IMR-90 (cell line): ENCODE measurements around the gene OR2T29. TPM values are rescaled to one million over a fixed set of nuclear protein-coding genes. Genes with fewer than 3 reads are reported as not detected.

Experiments used
- ATAC-seq: fragments of 200-7000 bp; cut with Tn5 transposase; 2 replicates; pipeline ENCODE4 v1.9.1; 2020; ENCODE audit warnings: low read depth, mild to moderate bottlenecking, moderate library complexity
- BruUV-seq: library from RNA; stranded (reverse); fragments of 400-500 nt; replicated peaks from 2 replicates; lab custom pipeline; 2021; lab: Mats Ljungman, UMichigan
- CTCF ChIA-PET: fragments of 300-600 bp; formaldehyde crosslinking; extraction: SDS; loops from one replicate; lab custom pipeline; 2021; ENCODE audit warnings: antibody characterized with exemption; lab: Yijun Ruan, JAX
- POLR2A ChIA-PET: fragments of 300-600 bp; sonication (Branson Sonifier 250); formaldehyde crosslinking; loops from one replicate; lab custom pipeline; 2022; ENCODE audit warnings: antibody characterized with exemption; ENCODE audit not compliant: unreplicated experiment; lab: Charles Lee
- DNase-seq: peaks from one replicate; pipeline ENCODE4 v3.0.0; 2013
- H2AFZ ChIP-seq: replicated peaks from 2 replicates; pipeline ENCODE3; 2013; ENCODE audit warnings: low read length, mild to moderate bottlenecking; ENCODE audit not compliant: poor library complexity
- H2AK5ac ChIP-seq: 2 replicates; pipeline ENCODE4 v1.6.1; 2013; ENCODE audit warnings: low read depth, low read length, inconsistent platforms
- H2AK9ac ChIP-seq: replicated peaks from 2 replicates; pipeline ENCODE3; 2013; ENCODE audit warnings: mild to moderate bottlenecking, low read depth, low read length, moderate library complexity; ENCODE audit not compliant: poor library complexity
- H2BK120ac ChIP-seq: 2 replicates; pipeline ENCODE4 v1.6.1; 2013; ENCODE audit warnings: low read depth, low read length, inconsistent platforms
- H2BK15ac ChIP-seq: 3 replicates; pipeline ENCODE4 v1.6.1; 2013; ENCODE audit warnings: low read depth, low read length, inconsistent platforms
- H2BK20ac ChIP-seq: 2 replicates; pipeline ENCODE4 v1.6.1; 2013; ENCODE audit warnings: low read depth, mild to moderate bottlenecking, inconsistent platforms, low read length, moderate library complexity
- H2BK5ac ChIP-seq: 2 replicates; pipeline ENCODE4 v1.6.1; 2013; ENCODE audit warnings: mild to moderate bottlenecking, low read depth, low read length, inconsistent platforms; ENCODE audit not compliant: poor library complexity, severe bottlenecking
- H3K14ac ChIP-seq: replicated peaks from 2 replicates; pipeline ENCODE4 v1.6.1; 2013; ENCODE audit warnings: low read depth, low read length, inconsistent platforms
- H3K18ac ChIP-seq: 2 replicates; pipeline ENCODE4 v1.6.1; 2013; ENCODE audit warnings: low read depth, low read length, control low read depth
- H3K23ac ChIP-seq: 2 replicates; pipeline ENCODE4 v1.6.1; 2013; ENCODE audit warnings: low read depth, low read length, inconsistent platforms
- H3K27ac ChIP-seq: 2 replicates; pipeline ENCODE4 v1.5.1; 2013; ENCODE audit warnings: mild to moderate bottlenecking, control low read depth, low read length; ENCODE audit not compliant: insufficient read depth
- H3K27me3 ChIP-seq: 2 replicates; pipeline ENCODE4 v1.6.1; 2013; ENCODE audit warnings: low read length; ENCODE audit not compliant: control insufficient read depth, insufficient read depth
- H3K36me3 ChIP-seq: 2 replicates; pipeline ENCODE4 v1.6.1; 2013; ENCODE audit warnings: low read length, mixed read lengths; ENCODE audit not compliant: control insufficient read depth, insufficient read depth
- H3K4ac ChIP-seq: 2 replicates; pipeline ENCODE4 v1.6.1; 2013; ENCODE audit warnings: low read depth, low read length, inconsistent platforms
- H3K4me1 ChIP-seq: 2 replicates; pipeline ENCODE4 v1.6.1; 2013; ENCODE audit warnings: low read length, mixed read lengths; ENCODE audit not compliant: control insufficient read depth, insufficient read depth
- H3K4me2 ChIP-seq: 2 replicates; pipeline ENCODE4 v1.6.1; 2013; ENCODE audit warnings: low read depth, mild to moderate bottlenecking, control low read depth, low read length, moderate library complexity
- H3K4me3 ChIP-seq: 2 replicates; pipeline ENCODE4 v1.5.1; 2013; ENCODE audit warnings: low read depth, mild to moderate bottlenecking, control low read depth, low read length, moderate library complexity; ENCODE audit not compliant: insufficient read depth
- H3K56ac ChIP-seq: 2 replicates; pipeline ENCODE4 v1.6.1; 2013; ENCODE audit warnings: low read length, inconsistent platforms; ENCODE audit not compliant: insufficient read depth; ENCODE audit errors: extremely low read depth
- H3K79me1 ChIP-seq, 2 experiments: 2 replicates each; pipeline ENCODE4 v1.6.1; 2013; ENCODE audit warnings: low read length in 2 of 2, inconsistent platforms in 1 of 2, low read depth in 1 of 2
- H3K9ac ChIP-seq: 2 replicates; pipeline ENCODE4 v1.6.1; 2013; ENCODE audit warnings: low read depth, low read length, control low read depth
- H3K9me1 ChIP-seq: 2 replicates; pipeline ENCODE4 v1.6.1; 2013; ENCODE audit warnings: low read length, inconsistent platforms; ENCODE audit not compliant: insufficient read depth
- H3K9me3 ChIP-seq: 2 replicates; pipeline ENCODE4 v1.6.1; 2013; ENCODE audit warnings: low read length; ENCODE audit not compliant: control insufficient read depth, insufficient read depth
- H4K20me1 ChIP-seq: 2 replicates; pipeline ENCODE4 v1.6.1; 2013; ENCODE audit warnings: low read length, inconsistent platforms; ENCODE audit not compliant: insufficient read depth
- H4K5ac ChIP-seq: 2 replicates; pipeline ENCODE4 v1.6.1; 2013; ENCODE audit warnings: mild to moderate bottlenecking, low read depth, low read length, control low read depth
- H4K8ac ChIP-seq, 2 experiments: 2 replicates each; pipeline ENCODE4 v1.6.1; 2013; ENCODE audit warnings: low read depth in 2 of 2, low read length in 2 of 2, control low read depth in 1 of 2, inconsistent platforms in 1 of 2
- H4K91ac ChIP-seq: 2 replicates; pipeline ENCODE4 v1.6.1; 2013; ENCODE audit warnings: low read depth, low read length, inconsistent platforms; ENCODE audit not compliant: insufficient read depth
- BHLHE40 ChIP-seq: fragments of 150-350 bp; IDR thresholded peaks from 2 replicates; pipeline ENCODE4 v1.6.1; 2016; ENCODE audit warnings: mild to moderate bottlenecking, low read depth, low read length
- CEBPB ChIP-seq: IDR thresholded peaks from 2 replicates; pipeline ENCODE4 v1.6.1; 2012; ENCODE audit warnings: low read depth, low read length, improper control_type of control experiment
- MAFK ChIP-seq: IDR thresholded peaks from 2 replicates; pipeline ENCODE4 v1.6.1; 2012; ENCODE audit warnings: low read depth, low read length, improper control_type of control experiment
- MAZ ChIP-seq: IDR thresholded peaks from 2 replicates; pipeline ENCODE4 v1.6.1; 2012; ENCODE audit warnings: low read depth, mild to moderate bottlenecking, low read length, improper control_type of control experiment, moderate library complexity, borderline replicate concordance
- MXI1 ChIP-seq: IDR thresholded peaks from 2 replicates; pipeline ENCODE4 v1.6.1; 2012; ENCODE audit warnings: low read depth, mild to moderate bottlenecking, low read length, moderate library complexity, borderline replicate concordance
- NFE2L2 ChIP-seq: fragments of 150-350 bp; IDR thresholded peaks from 2 replicates; pipeline ENCODE4 v1.6.1; 2016; ENCODE audit warnings: low read depth, mild to moderate bottlenecking, low read length
- POLR2A ChIP-seq: IDR thresholded peaks from 2 replicates; pipeline ENCODE4 v1.6.1; 2012; ENCODE audit warnings: mild to moderate bottlenecking, low read depth, low read length
- RAD21 ChIP-seq: IDR thresholded peaks from 2 replicates; pipeline ENCODE4 v1.6.1; 2012; ENCODE audit warnings: low read length, improper control_type of control experiment
- RFX5 ChIP-seq: IDR thresholded peaks from 2 replicates; pipeline ENCODE4 v1.8.0; 2012; ENCODE audit warnings: low read depth, mild to moderate bottlenecking, low read length, moderate library complexity
- SMC3 ChIP-seq: fragments of 150-350 bp; IDR thresholded peaks from 2 replicates; pipeline ENCODE4 v1.6.1; 2016; ENCODE audit warnings: low read depth, mild to moderate bottlenecking, antibody characterized with exemption, low read length, moderate library complexity
- WGBS, 2 experiments: methylation state at CpG; one replicate each; pipeline versions ENCODE4 v1.1.5 to v1.1.7; 2013; ENCODE audit warnings: missing lambda C conversion rate in 2 of 2; ENCODE audit not compliant: insufficient read length in 1 of 2; ENCODE audit errors: extremely low coverage in 2 of 2; 5-methylcytosine and 5-hydroxymethylcytosine counted together
- dilution Hi-C: fragments of 300-500 bp; cut with HindIII; formaldehyde crosslinking; loops from one replicate; pipeline ENCODE4 v1.14.3; 2018; ENCODE audit warnings: low sequenced_read_pairs; ENCODE audit not compliant: unreplicated experiment
- in situ Hi-C: fragments of 300-500 bp; cut with MboI; formaldehyde crosslinking; loops from 3 replicates; pipeline ENCODE4 v1.14.3; 2019; ENCODE audit warnings: low sequenced_read_pairs, inconsistent platforms, mixed read lengths
- intact Hi-C: fragments of 100-400 bp; cut with micrococcal nuclease; formaldehyde crosslinking; loops from 2 replicates; pipeline ENCODE4 v1.10.0; 2022
- polyA plus RNA-seq, 3 experiments: library from polyadenylated mRNA; depleted of rRNA; stranded (reverse); fragments of >200 nt; gene quantifications; 2 replicates each; pipeline ENCODE4 v1.2.3, GENCODE V29; 2012; ENCODE audit warnings: low replicate concordance in 1 of 3
- total RNA-seq: library from RNA; depleted of rRNA; stranded (reverse); fragments of >200 nt; gene quantifications from 2 replicates; pipeline ENCODE4 v1.2.3, GENCODE V29; 2012

The OR2T29 gene
- total and polyA plus RNA-seq, 2 of the 4 experiments (the other 2 are of a cell fraction): not detected

DNA sequence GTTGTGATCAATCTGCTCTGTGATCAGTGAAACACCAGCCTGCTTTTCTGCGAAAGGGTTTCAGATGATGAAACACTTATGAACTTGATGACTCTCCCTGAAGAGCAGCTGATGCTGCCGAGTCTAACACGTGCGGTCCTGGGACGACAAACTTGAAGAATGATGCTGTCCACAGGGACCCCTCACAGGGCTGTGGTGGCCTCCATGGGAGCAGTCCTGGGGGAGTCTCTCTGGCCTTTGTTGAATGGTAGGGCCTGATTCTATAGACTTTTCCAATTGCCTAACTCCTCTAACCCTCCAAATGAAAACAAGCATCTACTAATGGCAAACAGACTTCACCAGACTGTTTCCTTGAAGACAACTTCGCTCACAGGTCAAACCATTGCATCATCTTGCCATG is 35.0 kb upstream of the OR2T29 start, which contains the start of gene OR2T10:
Gene OR2T10, minus strand, starts transcription at position 112 of the 400 bp plus-strand sequence. CDS start 3,932 bp downstream, outside the sequence.
- Histone ChIP-seq H2BK15ac (no peak within 1 kb of the TSS), H2AK9ac (no peak within 1 kb of the TSS), H2BK5ac (no peak within 1 kb of the TSS), H4K8ac (no peak within 1 kb of the TSS), H3K56ac (no peak within 1 kb of the TSS), H3K27ac (no peak within 1 kb of the TSS), H3K9ac (no peak within 1 kb of the TSS), H3K4me1 (no peaks in the 10 kb centered on the region), H4K91ac (no peak within 1 kb of the TSS), H4K5ac (no peak within 1 kb of the TSS), H2AK5ac (no peak within 1 kb of the TSS), H4K20me1 (no peaks in the 10 kb centered on the region), H3K9me1 (no peaks in the 10 kb centered on the region), H3K4me3 (no peak within 1 kb of the TSS), H3K23ac (no peak within 1 kb of the TSS), H3K4me2 (no peak within 1 kb of the TSS), H3K14ac (no peak within 1 kb of the TSS), H3K36me3 (no peaks in the 10 kb centered on the region), H3K18ac (no peak within 1 kb of the TSS), H2BK20ac (no peak within 1 kb of the TSS), H3K79me1 (no peaks in the 10 kb centered on the region), H2BK120ac (no peak within 1 kb of the TSS), H3K4ac (no peak within 1 kb of the TSS), H3K27me3 (no peaks in the 10 kb centered on the region), H2AFZ (no peak within 1 kb of the TSS), H3K9me3 (peaks cover 3% of the 10 kb centered on the region; the same call in 1 of the 2 replicates)
- dilution Hi-C loops (no loop called here), intact Hi-C loops (no loop called here), in situ Hi-C loops (no loop called here)
- BruUV-seq: no TSS peak
- CTCF ChIA-PET: no interaction called here
- DNase-seq (no peak), ATAC-seq (no peak)
- TF ChIP-seq NFE2L2 (no peak), BHLHE40 (no peak), MAFK (no peak), MAZ (no peak), MXI1 (no peak), POLR2A (no peak), RFX5 (no peak), RAD21 (no peak), CEBPB (no peak), SMC3 (no peak)
- no CpG with 5 or more reads among the region's 6 CpGs for WGBS, 2 experiments
- POLR2A ChIA-PET: no interaction called here
